ENCODE data around the gene MYO18B. TPM values are rescaled to one million over a fixed set of nuclear protein-coding genes. Genes with fewer than 3 reads are reported as not detected.

Gene MYO18B
- total and polyA plus RNA-seq, 2 of the 4 experiments (the other 2 are of a cell fraction) = under 0.01 TPM; not detected in 1

GRCh38 chr22:25781801-25782200 is 39.8 kb downstream of the MYO18B start:
- no peaks in the 10 kb centered on the region for H3K9me1 ChIP-seq (ENCODE audit: insufficient read depth, low read length)
- no TSS peak for BruUV-seq (replicated peaks)
- no peak overlapping the region for H3K4me3 ChIP-seq (ENCODE audit: insufficient read depth, low read depth, low read length)
- H3K23ac ChIP-seq (ENCODE audit: low read depth, low read length) = no peak overlapping the region
- no peaks in the 10 kb centered on the region for H3K4me1 ChIP-seq (ENCODE audit: control insufficient read depth, insufficient read depth, low read length)
- no peak overlapping the region for H3K14ac ChIP-seq (replicated peaks; ENCODE audit: low read depth, low read length)
- TF ChIP-seq RCOR1 (IDR thresholded peaks at IDR 0.05; ENCODE audit: insufficient replicate concordance, low read length) = no peak
- no peak for TF ChIP-seq ELK1 (IDR thresholded peaks at IDR 0.05; ENCODE audit: borderline replicate concordance, low read depth, low read length)
- TF ChIP-seq POLR2A (IDR thresholded peaks at IDR 0.05; ENCODE audit: low read depth, low read length) = no peak
- no peak for TF ChIP-seq CEBPB (IDR thresholded peaks at IDR 0.05; ENCODE audit: low read depth, low read length)
- TF ChIP-seq, protein P1, sequence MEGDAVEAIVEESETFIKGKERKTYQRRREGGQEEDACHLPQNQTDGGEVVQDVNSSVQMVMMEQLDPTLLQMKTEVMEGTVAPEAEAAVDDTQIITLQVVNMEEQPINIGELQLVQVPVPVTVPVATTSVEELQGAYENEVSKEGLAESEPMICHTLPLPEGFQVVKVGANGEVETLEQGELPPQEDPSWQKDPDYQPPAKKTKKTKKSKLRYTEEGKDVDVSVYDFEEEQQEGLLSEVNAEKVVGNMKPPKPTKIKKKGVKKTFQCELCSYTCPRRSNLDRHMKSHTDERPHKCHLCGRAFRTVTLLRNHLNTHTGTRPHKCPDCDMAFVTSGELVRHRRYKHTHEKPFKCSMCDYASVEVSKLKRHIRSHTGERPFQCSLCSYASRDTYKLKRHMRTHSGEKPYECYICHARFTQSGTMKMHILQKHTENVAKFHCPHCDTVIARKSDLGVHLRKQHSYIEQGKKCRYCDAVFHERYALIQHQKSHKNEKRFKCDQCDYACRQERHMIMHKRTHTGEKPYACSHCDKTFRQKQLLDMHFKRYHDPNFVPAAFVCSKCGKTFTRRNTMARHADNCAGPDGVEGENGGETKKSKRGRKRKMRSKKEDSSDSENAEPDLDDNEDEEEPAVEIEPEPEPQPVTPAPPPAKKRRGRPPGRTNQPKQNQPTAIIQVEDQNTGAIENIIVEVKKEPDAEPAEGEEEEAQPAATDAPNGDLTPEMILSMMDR (conservative IDR thresholded peaks at IDR 0.05; ENCODE audit: low read depth, low read length) = no peak
- TF ChIP-seq SMC3 (IDR thresholded peaks at IDR 0.05; ENCODE audit: low read depth, low read length) = no peak
- TF ChIP-seq MXI1 (IDR thresholded peaks at IDR 0.05; ENCODE audit: borderline replicate concordance, low read depth, low read length) = no peak
- TF ChIP-seq MAFK (IDR thresholded peaks at IDR 0.05; ENCODE audit: low read depth, low read length) = no peak
- TF ChIP-seq BHLHE40 (IDR thresholded peaks at IDR 0.05; ENCODE audit: low read depth, low read length) = no peak
- no peak for TF ChIP-seq MAZ (IDR thresholded peaks at IDR 0.05; ENCODE audit: borderline replicate concordance, low read depth, low read length)
- TF ChIP-seq FOS (IDR thresholded peaks at IDR 0.05; ENCODE audit: low read depth, low read length) = no peak
- TF ChIP-seq NFE2L2 (IDR thresholded peaks at IDR 0.05; ENCODE audit: low read depth, low read length) = no peak
- no peak for TF ChIP-seq RFX5 (IDR thresholded peaks at IDR 0.05; ENCODE audit: low read depth, low read length)
- no peak for TF ChIP-seq USF2 (IDR thresholded peaks at IDR 0.05; ENCODE audit: low read depth, low read length)
- no peak for TF ChIP-seq RAD21 (IDR thresholded peaks at IDR 0.05; ENCODE audit: low read length)
- no peak for TF ChIP-seq CHD1 (IDR thresholded peaks at IDR 0.05; ENCODE audit: low read depth, low read length)
- no peak overlapping the region for H4K5ac ChIP-seq (ENCODE audit: low read depth, low read length)
- no peak overlapping the region for H2AK9ac ChIP-seq (replicated peaks; ENCODE audit: low read depth, low read length, poor library complexity)
- no peaks in the 10 kb centered on the region for H4K20me1 ChIP-seq (ENCODE audit: insufficient read depth, low read length)
- H4K8ac ChIP-seq (ENCODE audit: low read depth in 2 of 2, low read length in 2 of 2) = no peak overlapping the region
- CTCF ChIA-PET = interaction anchor here (0.8 kb wide), 1 partner anchor 9 kb away, joined by 4 read pairs; no protein-coding TSS in a partner anchor
- H2BK20ac ChIP-seq (ENCODE audit: low read depth, low read length) = no peak overlapping the region
- dilution Hi-C loops (cut with HindIII; ENCODE audit: low sequenced_read_pairs, unreplicated experiment) = no loop called here
- H3K36me3 ChIP-seq (ENCODE audit: control insufficient read depth, insufficient read depth, low read length) = no peaks in the 10 kb centered on the region
- H2BK15ac ChIP-seq (ENCODE audit: low read depth, low read length) = no peak overlapping the region
- in situ Hi-C loops (cut with MboI; ENCODE audit: low sequenced_read_pairs) = no loop called here
- H3K27me3 ChIP-seq (ENCODE audit: control insufficient read depth, insufficient read depth, low read length) = peaks cover 2% of the 10 kb centered on the region; the same call in 1 of the 2 replicates
- no peak overlapping the region for H3K9ac ChIP-seq (ENCODE audit: low read depth, low read length)
- no peak overlapping the region for H2BK5ac ChIP-seq (ENCODE audit: low read depth, low read length, poor library complexity, severe bottlenecking)
- H3K4me2 ChIP-seq (ENCODE audit: low read depth, low read length) = no peak overlapping the region
- no peak overlapping the region for H3K18ac ChIP-seq (ENCODE audit: low read depth, low read length)
- H3K9me3 ChIP-seq (ENCODE audit: control insufficient read depth, insufficient read depth, low read length) = peaks cover 1% of the 10 kb centered on the region; the same call in 1 of the 2 replicates
- WGBS, 2 experiments (ENCODE audit: extremely low coverage in 2 of 2, insufficient read length in 1 of 2) = 100% methylated on average over 1 of the region's 8 CpGs; no CpG with 5 or more reads in 1 of the 2 experiments
- no peak overlapping the region for H3K56ac ChIP-seq (ENCODE audit: extremely low read depth, insufficient read depth, low read length)
- no peak overlapping the region for H2AFZ ChIP-seq (replicated peaks; ENCODE audit: low read length, poor library complexity)
- POLR2A ChIA-PET (ENCODE audit: unreplicated experiment) = no interaction called here
- ATAC-seq (ENCODE audit: low read depth) = no peak
- no peak overlapping the region for H2AK5ac ChIP-seq (ENCODE audit: low read depth, low read length)
- intact Hi-C loops (cut with micrococcal nuclease) = no loop called here
- H2BK120ac ChIP-seq (ENCODE audit: low read depth, low read length) = no peak overlapping the region
- H3K79me1 ChIP-seq (ENCODE audit: low read depth in 1 of 2, low read length in 2 of 2) = no peaks in the 10 kb centered on the region
- H3K4ac ChIP-seq (ENCODE audit: low read depth, low read length) = no peak overlapping the region
- DNase-seq = no peak
- H4K91ac ChIP-seq (ENCODE audit: insufficient read depth, low read depth, low read length) = no peak overlapping the region
- no peak overlapping the region for H3K27ac ChIP-seq (ENCODE audit: insufficient read depth, low read length)
